ENCODE results near the gene NUP98. TPM values are rescaled to one million over a fixed set of nuclear protein-coding genes. Genes with fewer than 3 reads are reported as not detected.
A peak's percentile ranks its signal among the peaks of the same experiment; 100 is the strongest.
"Not testable (repeated sequence)": the region's sequence is repeated elsewhere in the genome, so short reads cannot be mapped to it uniquely, and the experiment has no call there.

Gene NUP98
- total RNA-seq, 1 donor from 2014 or later = 80.5 TPM

DNA sequence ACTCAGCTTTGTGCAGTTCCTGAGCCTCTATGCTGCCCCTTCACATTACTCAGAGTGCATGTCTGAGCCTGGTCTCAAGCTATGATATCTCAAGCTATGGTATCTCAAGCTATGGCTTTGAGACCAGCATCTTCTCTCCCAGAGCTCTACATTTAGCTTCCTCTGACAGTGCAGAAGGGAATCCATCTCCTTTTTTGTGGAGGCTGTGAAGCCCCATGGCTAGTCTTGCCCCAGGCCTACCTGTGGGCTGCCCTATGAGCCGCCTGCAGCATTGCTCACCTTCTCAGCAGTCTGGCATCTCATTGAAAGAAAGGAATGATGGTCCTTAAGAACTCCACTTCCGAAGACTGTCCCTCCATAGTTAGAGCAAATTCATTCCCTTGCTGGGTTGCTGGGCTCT is 23.6 kb upstream of the NUP98 start:
- Histone ChIP-seq H3K4me1 (peaks cover 10% of the 10 kb centered on the region), H3K27me3 (no peaks in the 10 kb centered on the region), H3K4me3 (no peak overlapping the region), H3K9me3 (no peaks in the 10 kb centered on the region), H3K27ac (no peak overlapping the region), H3K36me3 (no peaks in the 10 kb centered on the region)
- intact Hi-C loops (cut with DNase I) = no loop called here
- no peak for ATAC-seq
- TF ChIP-seq, protein P1, sequence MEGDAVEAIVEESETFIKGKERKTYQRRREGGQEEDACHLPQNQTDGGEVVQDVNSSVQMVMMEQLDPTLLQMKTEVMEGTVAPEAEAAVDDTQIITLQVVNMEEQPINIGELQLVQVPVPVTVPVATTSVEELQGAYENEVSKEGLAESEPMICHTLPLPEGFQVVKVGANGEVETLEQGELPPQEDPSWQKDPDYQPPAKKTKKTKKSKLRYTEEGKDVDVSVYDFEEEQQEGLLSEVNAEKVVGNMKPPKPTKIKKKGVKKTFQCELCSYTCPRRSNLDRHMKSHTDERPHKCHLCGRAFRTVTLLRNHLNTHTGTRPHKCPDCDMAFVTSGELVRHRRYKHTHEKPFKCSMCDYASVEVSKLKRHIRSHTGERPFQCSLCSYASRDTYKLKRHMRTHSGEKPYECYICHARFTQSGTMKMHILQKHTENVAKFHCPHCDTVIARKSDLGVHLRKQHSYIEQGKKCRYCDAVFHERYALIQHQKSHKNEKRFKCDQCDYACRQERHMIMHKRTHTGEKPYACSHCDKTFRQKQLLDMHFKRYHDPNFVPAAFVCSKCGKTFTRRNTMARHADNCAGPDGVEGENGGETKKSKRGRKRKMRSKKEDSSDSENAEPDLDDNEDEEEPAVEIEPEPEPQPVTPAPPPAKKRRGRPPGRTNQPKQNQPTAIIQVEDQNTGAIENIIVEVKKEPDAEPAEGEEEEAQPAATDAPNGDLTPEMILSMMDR (IDR thresholded peaks at IDR 0.05) = no peak
- no peak for DNase-seq

DNA sequence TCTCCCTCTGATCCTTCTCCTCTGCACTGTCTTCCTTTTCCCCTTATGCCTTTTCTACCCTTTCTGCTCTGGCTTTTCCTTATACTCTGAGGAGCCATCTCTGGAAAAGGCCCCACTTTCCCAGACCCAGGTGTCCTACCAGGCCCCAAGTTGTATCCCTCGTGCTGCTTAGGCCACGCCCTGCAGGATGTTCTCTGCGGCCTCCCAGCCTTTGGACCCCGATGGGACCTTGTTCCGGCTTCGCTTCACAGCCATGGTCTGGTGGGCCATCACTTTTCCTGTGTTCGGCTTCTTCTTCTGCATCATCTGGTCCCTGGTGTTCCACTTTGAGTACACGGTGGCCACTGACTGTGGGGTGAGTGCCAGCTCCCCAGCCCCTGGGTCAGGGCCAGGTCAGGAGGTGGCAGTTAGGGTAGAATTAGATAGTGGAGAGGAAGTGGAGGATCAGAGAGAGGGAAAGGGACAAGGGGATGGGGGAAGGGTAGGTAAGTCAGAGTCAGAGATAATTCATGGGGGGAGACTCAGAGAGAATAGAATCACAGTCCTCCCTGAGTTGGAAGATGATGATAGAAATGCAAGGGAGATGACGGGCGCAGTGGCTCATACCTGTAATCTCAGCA is 19.9 kb upstream of the NUP98 start:
- intact Hi-C loops (cut with DNase I) = no loop called here
- no peaks in the 10 kb centered on the region for H3K36me3 ChIP-seq
- TF ChIP-seq, protein P1 (IDR thresholded peaks at IDR 0.05) = no peak
- no peak overlapping the region for H3K27ac ChIP-seq
- H3K27me3 ChIP-seq = no peaks in the 10 kb centered on the region
- no peaks in the 10 kb centered on the region for H3K9me3 ChIP-seq
- no peak overlapping the region for H3K4me3 ChIP-seq
- DNase-seq (no peak), ATAC-seq (no peak)
- peaks cover 7% of the 10 kb centered on the region for H3K4me1 ChIP-seq

DNA sequence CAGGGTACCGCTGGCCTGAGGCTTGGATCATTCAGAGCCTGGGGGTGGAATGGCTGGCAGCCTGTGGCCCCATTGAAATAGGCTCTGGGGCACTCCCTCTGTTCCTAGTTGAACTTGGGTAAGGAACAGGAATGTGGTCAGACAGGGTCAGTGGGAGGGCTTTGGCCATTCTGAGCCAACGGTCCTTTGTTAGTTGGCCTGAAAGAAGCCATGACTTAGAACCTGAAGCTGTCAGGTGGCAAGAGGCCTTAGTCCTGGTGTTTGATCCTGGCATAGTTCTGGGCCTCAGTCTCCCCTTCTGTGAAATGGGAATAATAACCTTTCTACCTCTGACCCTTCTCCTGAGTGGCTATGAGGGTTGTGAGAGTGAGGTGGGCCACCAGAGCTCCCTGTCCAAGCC is 19.3 kb upstream of the NUP98 start:
- peak; percentile 70 for ATAC-seq
- Histone ChIP-seq H3K36me3 (no peaks in the 10 kb centered on the region), H3K27ac (peak overlapping the region; percentile 65), H3K9me3 (no peaks in the 10 kb centered on the region), H3K27me3 (no peaks in the 10 kb centered on the region), H3K4me3 (peak overlapping the region; percentile 10), H3K4me1 (peaks cover 7% of the 10 kb centered on the region)
- no peak for DNase-seq
- intact Hi-C loops (cut with DNase I) = no loop called here
- TF ChIP-seq, protein P1 (IDR thresholded peaks at IDR 0.05) = no peak

DNA sequence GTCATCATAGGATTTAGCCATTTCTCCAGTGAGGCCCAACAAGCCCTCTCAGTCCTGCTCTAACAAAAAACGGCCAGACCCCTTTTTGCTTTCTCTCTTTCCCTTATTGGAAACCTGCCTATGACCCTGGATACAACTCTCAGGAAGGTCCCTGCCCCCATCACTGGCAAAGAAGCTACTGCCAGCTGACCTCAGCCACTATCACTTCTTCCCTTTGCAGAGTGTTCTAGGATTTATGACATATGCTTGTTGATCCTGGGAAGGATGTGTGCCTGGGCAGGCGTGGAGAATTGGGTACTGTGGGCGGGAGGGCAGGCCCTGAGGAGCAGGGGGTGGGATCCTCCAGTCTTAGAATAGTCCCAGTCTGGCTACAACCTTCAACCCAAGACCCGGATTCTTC is 18.5 kb upstream of the NUP98 start:
- Histone ChIP-seq H3K4me3 (peak overlapping the region; percentile 10), H3K27ac (peak overlapping the region; percentile 65), H3K4me1 (peaks cover 7% of the 10 kb centered on the region), H3K9me3 (no peaks in the 10 kb centered on the region), H3K36me3 (no peaks in the 10 kb centered on the region), H3K27me3 (no peaks in the 10 kb centered on the region)
- DNase-seq (no peak), ATAC-seq (peak; percentile 43)
- TF ChIP-seq, protein P1 (IDR thresholded peaks at IDR 0.05) = no peak
- intact Hi-C loops (cut with DNase I) = no loop called here

DNA sequence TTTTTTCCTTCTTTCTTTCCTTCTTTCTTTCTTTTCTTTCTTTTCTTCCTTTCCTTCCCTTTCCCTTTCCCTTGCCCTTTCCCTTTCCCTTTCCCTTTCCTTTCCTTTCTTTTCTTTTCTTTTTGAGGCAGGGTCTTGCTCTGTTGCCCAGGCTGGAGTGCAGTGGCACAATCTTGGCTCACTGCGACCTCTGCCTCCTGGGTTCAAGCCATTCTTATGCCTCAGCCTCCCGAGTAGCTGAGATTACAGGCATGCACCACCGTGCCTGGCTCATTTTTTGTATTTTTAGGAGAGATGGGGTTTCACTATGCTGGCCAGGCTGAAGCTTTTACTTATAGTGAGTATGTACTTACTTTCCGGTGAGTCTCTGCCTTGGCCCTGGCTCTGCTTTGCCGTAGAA is 17.5 kb upstream of the NUP98 start:
- intact Hi-C loops (cut with DNase I); H3K4me1 ChIP-seq; H3K9me3 ChIP-seq; H3K36me3 ChIP-seq; DNase-seq; ATAC-seq; H3K27me3 ChIP-seq; H3K4me3 ChIP-seq; H3K27ac ChIP-seq: not testable (repeated sequence)

DNA sequence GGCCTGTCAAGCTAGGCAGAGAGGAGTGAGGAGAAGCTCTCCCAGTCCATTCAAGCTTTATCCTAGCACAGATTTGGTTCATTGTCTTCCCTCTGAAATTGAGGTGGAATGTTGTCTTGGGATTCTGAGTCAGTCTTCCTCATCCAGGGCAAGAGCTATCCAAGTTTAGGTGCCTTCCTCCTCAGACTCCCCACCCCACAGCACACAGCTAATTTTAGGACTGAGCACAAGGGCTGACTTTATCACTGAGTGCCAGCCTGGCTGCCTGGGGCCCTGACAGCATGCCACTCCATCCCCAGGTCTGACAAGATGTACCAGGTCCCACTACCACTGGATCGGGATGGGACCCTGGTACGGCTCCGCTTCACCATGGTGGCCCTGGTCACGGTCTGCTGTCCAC is 13.6 kb upstream of the NUP98 start:
- TF ChIP-seq, protein P1 (IDR thresholded peaks at IDR 0.05) = no peak
- ATAC-seq = no peak
- peaks cover 13% of the 10 kb centered on the region for H3K4me1 ChIP-seq
- H3K36me3 ChIP-seq = no peaks in the 10 kb centered on the region
- H3K27me3 ChIP-seq = no peaks in the 10 kb centered on the region
- H3K4me3 ChIP-seq = no peak overlapping the region
- intact Hi-C loops (cut with DNase I) = no loop called here
- H3K9me3 ChIP-seq = no peaks in the 10 kb centered on the region
- H3K27ac ChIP-seq = no peak overlapping the region
- no peak for DNase-seq
